SW480 (cell line): ENCODE results near the gene LGMN.
"Not testable (repeated sequence)": the region's sequence is repeated elsewhere in the genome, so short reads cannot be mapped to it uniquely, and the experiment has no call there.

Source experiments
- DNase-seq: peaks from one replicate; pipeline ENCODE4 v3.0.0-alpha.2; 2016; ENCODE audit warnings: low spot score

LGMN gene

DNA sequence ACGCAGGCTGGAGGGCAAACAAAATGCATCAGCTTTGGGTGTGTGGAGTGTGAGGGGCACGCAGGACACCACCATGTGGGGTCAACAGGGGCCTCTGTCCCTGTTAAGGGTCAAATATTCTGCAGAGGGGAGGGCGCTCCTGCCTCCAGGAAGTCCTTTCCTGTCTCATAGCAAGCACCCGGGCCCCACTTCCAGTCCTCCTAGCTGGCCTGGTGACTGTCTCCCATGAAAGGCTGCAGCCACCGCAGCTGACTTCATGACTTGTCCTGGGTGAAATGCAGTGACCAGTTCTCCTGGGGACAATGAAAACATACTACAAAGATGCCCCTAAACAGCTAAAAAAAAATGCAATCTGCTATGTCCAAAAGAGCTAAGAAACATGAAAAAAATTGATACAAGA lies 53.6 kb downstream of the LGMN start:
- no peak for DNase-seq

DNA sequence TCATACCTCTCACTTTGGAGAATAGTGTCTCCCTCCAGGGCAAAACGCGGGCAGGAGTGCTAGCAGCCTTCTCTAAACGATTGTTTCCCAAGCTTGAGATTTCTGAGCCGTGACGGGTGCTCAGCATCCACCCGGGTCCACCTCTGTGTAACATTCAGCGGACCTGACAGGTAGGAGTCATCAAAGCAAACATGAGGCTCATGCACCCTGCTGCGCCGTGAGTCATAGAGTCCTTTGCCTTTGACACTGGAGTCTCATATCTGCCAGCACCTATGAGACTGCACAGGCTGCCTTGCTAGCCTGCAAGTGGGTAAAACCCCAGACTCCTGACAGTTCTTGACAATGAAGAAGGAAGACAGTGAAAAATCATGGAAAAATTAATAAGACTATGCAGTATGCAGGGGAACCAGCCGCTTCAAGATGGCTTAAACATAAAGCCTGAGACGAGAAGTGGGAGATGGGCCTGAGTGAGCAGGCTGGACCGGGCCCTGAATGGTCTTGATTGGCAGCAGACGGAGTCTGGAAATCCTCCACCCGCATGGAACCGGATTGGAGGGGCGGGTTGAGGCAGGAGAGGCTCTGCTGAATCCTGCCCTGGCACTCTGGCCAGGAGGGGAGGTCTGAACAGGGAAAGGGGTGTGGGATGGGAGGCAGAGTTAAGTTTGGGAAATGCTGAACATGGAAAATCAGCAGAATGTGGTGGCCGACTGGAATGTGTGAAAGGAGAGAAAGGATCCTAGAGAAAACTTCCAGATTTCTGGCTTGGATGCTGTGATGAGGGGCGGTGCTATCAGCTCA lies 54.2 kb downstream of the LGMN start:
- DNase-seq = peak; percentile 56

DNA sequence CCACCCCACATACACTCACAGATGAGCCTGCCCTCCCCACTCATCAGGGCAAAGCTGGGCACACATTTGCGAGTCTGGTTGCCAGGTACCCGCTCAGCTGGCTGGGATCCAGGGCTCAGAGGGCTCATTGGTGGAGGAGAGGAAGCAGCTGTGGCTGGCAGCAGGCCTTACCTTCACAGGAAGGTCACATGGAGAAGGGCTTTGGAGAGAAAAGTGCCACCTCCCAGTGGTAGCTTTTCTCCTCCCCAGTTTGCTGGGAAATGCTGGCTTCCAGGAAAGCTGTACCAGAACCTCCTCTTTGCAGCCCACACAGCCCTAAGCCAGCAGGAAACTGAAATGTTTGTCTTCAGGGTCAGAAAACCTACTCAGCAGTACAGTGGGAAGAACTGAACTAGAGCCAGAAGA lies 55.6 kb downstream of the LGMN start:
- peak; percentile 28 for DNase-seq

DNA sequence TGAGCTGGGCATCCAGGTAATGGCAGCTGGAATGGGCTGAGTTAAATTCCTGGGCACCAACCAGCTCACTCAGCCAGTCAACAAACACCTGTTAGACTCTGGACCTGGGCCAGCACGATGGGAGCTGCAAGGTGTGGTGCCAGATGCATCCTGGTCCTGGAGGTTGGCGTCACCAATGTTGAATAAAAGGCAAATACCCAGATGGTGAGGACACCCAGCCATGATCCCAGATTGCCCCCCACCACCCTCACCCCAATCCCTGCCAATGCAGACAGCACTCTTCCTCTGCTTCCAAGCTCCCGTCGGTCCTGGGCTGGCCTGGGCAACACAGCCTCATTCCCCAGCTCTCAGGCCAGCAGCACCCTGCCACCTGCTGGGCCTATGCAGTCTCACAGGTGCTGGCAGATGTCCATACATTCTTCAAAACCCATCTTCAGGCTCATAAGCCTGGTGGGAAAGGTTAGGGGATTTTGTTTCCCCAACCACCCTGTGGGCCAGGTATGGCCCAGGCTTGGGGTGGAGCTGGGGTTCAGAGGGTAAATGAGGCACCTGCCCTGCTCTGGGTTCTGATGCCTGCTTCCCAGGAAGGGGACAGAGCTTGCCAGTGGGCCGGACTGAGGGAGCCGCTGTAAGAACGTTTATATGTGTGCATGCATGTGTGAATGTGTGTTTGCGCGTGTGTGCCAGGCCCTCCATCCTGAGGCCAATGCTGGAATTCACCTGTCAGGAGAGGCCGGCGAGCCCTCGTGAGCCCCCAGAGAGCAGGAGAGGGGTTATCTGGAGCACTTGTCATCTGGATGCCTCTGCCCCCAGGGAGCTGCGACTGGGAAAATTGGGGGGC lies 58.0 kb downstream of the LGMN start:
- peak; percentile 71 for DNase-seq

DNA sequence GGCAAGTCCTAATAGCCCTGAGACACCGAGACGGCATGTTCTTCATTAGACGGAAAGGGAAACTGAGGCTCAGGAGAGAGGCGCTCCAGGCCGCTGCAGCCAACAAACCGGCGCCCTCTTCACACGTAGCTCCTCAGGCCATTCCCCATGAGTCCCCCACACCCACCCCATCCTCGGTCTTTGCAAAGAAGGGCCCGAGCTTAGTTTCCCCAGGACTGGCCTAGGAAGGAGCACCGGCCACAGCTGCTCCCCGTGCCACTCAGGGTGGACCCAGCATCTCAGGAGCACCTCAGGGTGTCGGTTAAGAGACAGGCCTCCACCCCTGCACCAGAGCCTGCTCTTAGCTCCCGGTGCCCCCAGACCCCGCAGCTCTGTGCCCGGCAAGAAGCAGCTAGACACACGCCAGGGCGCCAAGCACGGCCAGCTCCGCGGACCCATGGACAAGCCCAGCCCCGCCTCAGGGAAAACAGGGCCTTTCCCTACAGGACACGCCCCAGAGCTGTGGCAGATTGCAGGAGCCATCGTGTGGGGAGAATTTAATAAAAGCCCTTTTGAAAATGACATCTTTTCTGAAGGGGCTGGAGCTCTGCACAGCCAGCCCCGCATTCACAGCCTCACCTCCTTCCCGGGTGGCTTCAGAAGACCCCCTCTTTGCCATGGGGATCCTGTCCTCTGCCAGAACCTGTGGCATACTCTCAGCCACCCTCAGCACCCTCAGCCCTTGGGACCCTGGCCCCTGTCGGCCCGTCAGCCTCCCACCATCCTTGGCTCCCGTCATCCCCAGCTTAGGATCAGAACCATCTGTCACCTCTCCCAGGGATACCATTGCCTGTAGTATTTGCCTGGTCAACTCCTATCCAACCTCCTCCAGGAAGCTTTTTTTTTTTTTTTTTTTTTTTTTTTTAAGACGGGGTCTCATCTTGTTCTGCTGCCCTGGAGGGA lies 59.7 kb downstream of the LGMN start:
- peak; percentile 38 for DNase-seq

DNA sequence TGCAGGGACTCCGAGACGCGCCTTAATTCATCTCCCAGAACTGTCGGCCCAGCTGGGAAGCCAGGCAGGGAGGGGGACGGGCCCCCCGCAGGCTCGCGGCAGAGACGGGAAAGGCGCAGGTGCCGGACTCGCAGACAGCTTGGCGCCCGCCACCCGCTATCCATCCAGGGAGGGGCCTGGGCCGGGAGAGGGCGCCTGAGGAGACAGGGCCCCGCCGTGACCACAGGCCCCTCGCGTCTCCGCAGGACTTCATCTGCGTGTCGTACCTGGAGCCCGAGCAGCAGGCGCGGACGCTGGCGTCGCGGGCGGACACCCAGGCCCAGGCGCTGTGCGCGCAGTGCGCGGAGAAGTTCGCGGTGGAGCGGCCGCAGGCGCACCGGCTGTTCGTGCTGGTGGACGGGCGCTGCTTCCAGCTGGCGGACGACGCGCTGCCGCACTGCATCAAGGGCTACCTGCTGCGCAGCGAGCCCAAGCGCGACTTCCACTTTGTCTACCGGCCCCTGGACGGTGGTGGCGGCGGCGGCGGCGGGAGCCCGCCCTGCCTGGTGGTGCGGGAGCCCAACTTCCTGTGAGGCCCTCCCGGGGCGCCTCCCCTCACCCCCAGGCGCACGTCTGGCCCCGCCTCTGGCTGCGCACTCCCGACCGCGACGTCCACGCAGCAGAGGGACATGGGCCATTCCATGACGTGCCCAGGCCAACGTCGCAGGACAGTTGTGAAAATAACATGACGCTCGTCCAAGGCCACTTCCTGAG lies 60.6 kb downstream of the LGMN start:
- DNase-seq = peak; percentile 49

DNA sequence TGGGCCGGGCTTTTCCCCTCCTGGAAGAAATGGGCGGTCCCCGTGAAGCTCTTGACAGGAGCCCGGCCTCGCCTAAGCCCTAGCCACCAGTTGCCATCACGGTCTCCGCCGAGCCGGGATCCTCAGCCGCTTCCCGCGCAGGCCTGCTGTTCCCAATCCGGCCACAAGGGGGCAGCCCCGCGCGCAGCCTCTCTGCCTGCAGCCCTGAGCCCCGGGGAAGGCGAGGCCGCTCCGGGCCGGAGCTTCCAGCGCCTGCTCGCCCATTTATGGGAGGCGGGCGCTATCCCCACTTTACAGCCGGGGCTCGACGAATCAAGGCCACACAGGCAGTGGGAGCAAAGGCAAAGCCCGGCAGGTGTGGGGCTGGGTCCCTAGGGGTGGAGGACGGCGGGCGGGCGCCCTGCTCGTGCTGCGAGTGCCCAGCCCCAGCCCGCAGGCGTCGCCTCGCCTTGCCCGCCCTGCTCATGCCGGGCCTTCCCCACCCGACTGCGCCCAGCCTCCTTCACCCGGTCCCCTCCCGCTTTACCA lies 61.5 kb downstream of the LGMN start:
- peak; percentile 66 for DNase-seq

DNA sequence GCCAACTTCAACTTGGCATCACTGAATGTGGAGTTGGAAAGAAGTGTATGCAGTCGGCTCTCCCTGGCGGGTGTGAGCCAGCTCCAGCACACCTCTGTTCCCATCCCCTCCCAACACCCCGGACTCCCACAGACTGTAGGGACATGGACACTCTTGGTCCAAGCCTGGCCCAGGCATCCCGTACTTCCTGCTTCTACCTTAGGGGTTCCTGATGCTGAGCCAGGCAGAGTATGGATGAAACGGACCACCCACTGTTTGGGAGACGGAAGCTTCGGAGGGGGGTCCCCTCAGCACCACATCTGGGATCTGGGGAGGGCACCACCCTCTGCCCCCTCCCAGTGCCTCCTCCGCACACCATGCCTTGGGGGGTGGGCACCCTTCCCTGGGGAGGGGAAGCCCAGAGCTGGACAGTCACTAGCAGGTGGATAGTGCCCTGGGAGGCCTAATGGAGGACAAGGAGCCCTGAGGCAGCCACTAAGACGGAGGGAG lies 62.0 kb downstream of the LGMN start:
- DNase-seq = no peak

DNA sequence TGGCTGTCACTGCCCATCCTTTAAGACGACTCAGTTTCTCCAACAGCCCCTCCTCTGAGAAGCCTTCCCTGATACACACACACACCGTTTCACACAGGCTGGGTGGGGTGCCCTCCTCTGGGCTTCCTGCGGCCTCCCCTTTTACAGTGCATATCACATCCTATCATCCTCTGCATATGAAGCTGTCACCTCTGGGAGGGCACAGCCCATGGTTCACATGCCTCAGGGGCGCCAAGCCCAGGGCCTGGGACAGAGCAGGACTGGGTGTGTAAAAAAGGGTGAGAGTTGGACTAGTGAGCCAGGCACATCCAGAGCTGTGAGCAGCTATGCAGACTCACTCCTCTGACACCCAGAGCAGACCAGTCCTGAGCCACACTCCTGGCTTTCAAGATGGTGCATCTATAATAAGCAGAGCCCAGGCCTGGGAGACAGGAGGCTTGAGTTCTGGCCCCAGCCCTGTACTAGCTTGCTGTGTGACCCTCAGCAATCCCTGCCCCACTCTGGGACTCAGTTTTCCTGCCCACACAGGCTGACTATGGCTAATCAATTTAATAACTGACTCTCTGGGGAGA lies 62.6 kb downstream of the LGMN start:
- no peak for DNase-seq

DNA sequence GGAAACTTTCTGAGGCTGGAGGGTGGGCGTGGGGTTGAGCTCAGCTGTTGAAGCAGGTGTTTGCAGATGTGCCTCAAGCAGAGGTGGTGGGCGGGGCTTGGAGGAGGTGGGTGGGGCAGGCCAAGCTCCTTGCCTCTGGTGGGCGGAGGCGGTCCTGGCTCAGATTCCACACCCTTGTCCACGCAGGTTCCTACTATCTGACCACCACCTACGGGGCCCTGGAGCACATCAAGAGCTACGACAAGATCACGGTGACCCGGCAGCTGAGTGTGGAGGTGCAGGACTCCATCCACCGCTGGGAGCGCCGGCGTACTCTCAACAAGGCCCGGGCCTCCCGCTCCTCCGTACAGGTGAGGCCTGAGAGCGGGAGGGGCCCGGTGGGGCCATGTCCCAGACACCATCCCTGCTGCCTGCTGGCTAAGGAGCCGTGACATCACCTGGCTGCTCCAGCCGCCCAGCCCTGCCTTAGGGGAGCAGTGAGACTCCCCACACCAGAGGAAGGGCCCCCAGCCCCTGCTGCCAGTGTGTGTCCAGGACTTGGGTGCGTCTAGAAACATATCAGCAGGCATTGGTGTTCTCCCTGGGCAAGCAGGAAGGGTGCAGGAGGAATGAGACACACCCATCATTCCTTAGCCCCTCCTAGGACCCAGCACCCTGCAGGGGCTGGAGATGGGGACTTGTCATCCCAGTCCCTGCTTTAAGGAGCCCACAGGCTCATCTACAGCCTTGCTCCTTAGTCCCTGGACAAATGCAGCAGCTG lies 63.4 kb downstream of the LGMN start:
- DNase-seq = no peak

DNA sequence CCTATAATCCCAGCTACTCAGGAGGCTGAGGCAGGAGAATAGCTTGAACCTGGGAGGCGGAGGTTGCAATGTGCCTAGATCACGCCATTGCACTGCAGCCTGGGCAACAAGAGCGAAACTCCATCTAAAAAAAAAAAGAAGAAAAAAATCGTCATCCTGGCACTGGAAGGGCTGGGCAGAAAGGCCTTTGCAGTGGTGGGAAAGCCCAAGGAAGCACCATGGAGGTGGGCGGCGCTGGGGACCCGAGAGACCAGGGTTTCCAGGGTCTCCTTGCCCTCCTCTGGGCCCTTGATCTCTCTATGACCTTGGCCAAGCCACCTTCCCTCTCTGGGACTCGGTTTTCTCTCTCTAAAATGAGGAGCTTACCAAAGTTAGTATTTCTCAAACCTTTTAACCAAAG lies 65.4 kb downstream of the LGMN start:
- no peak for DNase-seq

DNA sequence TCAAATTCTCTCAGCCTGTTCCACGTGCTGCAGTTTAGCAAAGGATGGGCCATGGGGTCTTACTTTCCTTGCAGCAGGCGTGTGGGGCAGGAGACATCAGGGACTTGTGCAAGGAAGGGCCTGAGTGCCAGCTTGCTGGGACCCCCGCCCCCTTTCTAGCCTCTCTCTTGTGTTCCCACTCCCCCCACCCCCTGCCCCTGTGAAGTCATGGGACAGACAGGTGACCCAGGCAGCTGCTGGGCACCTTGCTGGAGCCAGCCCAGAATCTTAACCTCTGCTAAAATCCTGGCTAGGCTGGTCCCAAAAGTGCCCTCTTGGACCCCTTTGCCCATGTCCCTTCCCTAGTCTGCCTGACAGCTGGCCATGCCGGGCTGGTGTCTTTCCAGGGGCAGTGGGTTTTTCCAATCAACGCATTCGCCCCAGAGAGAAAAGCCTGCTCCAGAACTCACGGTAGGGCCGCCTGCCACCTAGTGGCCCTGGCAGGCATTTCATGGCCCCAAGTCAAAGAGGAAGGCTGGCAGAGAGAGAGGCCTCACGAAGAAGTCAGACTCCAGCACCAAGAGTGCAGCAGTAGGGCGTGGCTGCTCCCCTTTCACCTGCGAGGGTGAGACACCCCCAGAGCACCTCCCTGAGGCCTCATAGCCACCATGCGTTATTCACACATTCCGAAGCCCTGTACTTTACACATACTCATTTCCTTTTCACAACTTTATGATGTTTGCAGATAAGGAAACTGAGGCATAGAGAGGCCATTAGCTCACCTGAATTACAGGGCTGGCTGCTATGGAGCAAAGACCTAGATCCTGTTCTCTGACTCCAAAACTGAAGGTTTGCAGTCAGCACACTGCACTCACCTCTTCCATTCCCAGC lies 67.4 kb downstream of the LGMN start:
- peak; percentile 75 for DNase-seq

DNA sequence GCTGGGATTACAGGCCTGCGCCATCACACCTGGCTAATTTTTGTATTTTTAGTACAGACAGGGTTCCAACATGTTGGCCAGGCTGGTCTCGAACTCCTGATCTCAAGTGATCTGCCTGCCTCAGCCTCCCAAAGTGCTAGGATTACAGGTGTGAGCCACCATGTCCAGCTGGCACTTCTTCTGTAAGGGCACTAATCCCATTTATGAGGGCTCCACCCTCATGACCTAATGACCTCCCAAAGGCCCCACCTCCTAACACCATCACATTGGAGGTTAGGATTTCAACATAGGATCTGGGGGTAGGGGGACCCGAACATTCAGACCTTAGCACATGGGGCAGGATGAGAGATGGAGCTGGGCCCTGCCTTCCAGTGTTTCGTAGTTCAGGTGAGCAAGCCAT lies 68.1 kb downstream of the LGMN start:
- not testable (repeated sequence) for DNase-seq

DNA sequence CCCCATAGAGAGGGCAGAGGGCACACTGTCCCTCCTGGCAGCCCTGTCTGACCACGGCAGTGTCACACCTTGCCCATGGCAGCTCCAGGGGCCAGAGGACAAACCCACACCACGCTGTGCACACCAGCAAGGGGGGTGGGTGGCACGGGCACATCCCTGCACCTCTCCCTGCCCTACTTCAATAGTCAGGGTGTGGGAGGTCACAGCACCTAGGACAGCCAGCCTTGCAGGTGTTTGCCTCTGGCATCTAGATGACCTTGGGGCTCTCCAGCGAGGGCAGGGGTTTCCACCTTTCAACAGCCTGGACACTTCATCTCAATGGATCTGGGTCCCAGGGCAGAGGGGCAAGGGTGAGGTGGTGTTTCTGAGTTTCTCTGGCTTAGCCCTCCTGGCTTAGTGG lies 69.2 kb downstream of the LGMN start:
- DNase-seq = no peak

DNA sequence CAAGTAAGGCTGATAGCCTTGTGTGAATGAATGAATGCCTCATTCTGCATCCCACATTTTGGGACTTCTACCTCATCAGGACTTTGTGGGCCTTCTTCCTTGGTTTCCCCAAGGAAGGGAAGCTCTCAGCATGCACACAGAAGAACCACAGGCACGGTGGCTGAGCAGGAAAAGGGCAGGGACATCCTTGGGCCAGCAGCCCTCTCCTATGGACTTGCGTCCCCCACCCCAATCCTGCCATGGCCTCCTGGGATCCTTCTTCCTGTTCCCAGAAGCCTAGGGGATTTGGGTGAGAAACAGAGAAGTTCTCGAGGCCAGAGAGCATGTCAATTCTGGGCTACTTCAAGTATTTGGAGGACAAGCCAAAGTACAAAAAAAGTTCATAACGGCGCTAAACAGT lies 69.7 kb downstream of the LGMN start:
- no peak for DNase-seq

DNA sequence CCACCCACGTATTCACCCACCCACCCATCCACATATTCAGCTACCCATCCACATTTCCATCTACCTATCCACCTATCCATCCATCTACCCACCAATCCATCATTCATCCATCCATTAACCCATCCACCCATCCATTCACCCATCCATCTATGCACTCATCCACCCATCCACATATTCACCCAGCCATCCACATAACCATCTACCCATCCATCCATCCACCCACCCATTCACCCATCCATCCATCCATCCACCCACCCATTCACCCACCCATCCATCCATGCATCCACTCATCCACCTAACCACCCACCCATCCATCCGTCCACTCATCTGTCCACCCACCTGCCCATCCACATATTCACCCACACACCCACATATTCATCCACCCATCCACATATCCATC lies 70.5 kb downstream of the LGMN start:
- DNase-seq = no peak

DNA sequence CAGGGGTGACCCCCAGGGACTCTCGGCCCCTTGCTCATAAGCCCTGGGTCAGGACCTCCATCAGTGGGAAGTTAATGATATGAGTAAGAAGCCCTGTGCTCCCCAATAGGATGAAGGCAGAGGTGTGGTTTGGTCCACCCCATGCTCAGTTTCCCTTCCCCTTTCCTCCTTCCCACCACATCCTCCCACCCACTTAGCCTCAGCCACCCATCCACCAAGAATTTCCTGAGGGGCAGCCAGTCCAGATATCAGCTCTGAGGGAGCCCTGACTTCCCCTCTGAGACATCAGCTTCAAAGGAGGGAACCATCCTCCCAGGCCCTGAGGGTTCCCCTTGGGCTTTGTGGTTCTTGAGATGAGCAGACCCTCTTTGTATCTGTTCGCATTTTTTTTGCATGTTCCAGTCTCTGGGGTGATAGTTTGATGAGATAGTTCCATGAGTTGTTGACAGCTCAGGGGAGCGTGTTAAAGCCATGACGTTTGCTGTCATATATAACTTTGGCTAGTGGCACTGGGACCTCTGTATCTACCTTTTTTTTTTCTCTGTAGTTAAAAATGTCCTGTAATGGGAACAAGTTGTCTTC lies 71.2 kb downstream of the LGMN start:
- no peak for DNase-seq

DNA sequence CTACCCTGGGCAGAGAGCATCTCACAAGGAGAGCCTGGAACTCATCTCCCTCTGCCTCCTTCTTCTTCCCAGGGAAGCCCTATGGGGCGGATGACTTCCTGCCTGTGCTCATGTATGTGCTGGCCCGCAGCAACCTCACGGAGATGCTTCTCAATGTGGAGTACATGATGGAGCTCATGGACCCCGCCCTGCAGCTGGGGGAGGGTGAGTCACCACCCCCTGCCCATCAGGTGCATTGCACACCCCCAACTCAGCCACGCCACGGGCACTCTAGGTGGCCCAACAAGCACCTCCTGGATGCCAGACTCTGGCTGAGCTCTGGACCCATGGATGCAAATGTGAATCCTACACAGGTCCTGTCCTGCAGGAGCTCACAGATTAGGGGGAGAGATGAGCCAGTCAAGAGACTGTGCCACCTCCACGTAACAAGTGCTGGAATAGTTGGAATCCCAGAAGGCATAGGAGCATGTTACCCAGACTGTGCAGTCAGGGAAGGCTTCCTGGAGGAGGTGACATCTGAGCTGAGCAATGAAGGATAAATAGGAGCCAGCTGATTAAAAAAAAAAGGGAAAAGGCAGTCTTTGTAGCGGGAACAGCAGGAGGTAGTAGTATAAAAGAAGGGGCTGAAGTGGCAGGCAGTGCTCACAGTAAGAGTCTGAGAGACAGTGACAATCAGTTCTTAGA lies 71.9 kb downstream of the LGMN start:
- no peak for DNase-seq
